H1 (cell line): ENCODE data around the gene SMCHD1. TPM values are rescaled to one million over a fixed set of nuclear protein-coding genes. Genes with fewer than 3 reads are reported as not detected.

ENCODE experiments used
- CTCF ChIA-PET: fragments of 300-600 bp; sonication (Branson Sonifier 250); formaldehyde crosslinking; loops from one replicate; lab custom pipeline; 2021; ENCODE audit not compliant: partially characterized antibody; lab: Charles Lee
- POLR2A ChIA-PET: fragments of 300-600 bp; sonication (Branson Sonifier 250); formaldehyde crosslinking; loops from one replicate; lab custom pipeline; 2021; ENCODE audit warnings: inconsistent platforms; ENCODE audit not compliant: partially characterized antibody; lab: Charles Lee
- DNase-seq, 2 experiments: peaks; one replicate each; pipeline versions ENCODE4 v3.0.0 to v3.0.0-alpha.2; 2010 to 2022; ENCODE audit warnings: low spot score in 2 of 2, low read depth in 1 of 2, mixed read lengths in 1 of 2
- FAIRE-seq: peaks from 2 replicates; lab custom pipeline; 2011; peaks lifted over from hg19 to GRCh38; lab: Jason Lieb, UNC
- H2AFZ ChIP-seq: 2 replicates; pipeline ENCODE4 v1.8.1; 2012; ENCODE audit warnings: low read length, inconsistent platforms
- H2AK5ac ChIP-seq: 2 replicates; pipeline ENCODE4 v1.6.1; 2013; ENCODE audit warnings: low read depth, low read length
- H2BK120ac ChIP-seq: replicated peaks from 2 replicates; pipeline ENCODE3; 2013; ENCODE audit warnings: low read depth, low read length, inconsistent platforms
- H2BK12ac ChIP-seq: 2 replicates; pipeline ENCODE4 v1.6.1; 2013; ENCODE audit warnings: low read depth, low read length
- H2BK15ac ChIP-seq: 2 replicates; pipeline ENCODE4 v1.6.1; 2013; ENCODE audit warnings: low read length
- H2BK20ac ChIP-seq: 2 replicates; pipeline ENCODE4 v1.6.1; 2013; ENCODE audit warnings: low read length
- H2BK5ac ChIP-seq: 2 replicates; pipeline ENCODE4 v1.6.1; 2013; ENCODE audit warnings: low read depth, low read length
- H3K14ac ChIP-seq: 2 replicates; pipeline ENCODE4 v1.6.1; 2013; ENCODE audit warnings: inconsistent platforms; ENCODE audit not compliant: insufficient read length
- H3K18ac ChIP-seq: 2 replicates; pipeline ENCODE4 v1.6.1; 2013; ENCODE audit warnings: low read length; ENCODE audit errors: extremely low read depth
- H3K23ac ChIP-seq: 2 replicates; pipeline ENCODE4 v1.6.1; 2013; ENCODE audit warnings: inconsistent platforms; ENCODE audit not compliant: insufficient read length
- H3K23me2 ChIP-seq: 2 replicates; pipeline ENCODE4 v1.6.1; 2013; ENCODE audit warnings: low read depth, low read length
- H3K27ac ChIP-seq: 2 replicates; pipeline ENCODE4 v1.6.1; 2011; ENCODE audit warnings: low read depth, low read length, inconsistent platforms
- H3K27me3 ChIP-seq, 4 experiments: replicated peaks in 1 of 4; 1 replicate in 1 of 4; 2 replicates in 3 of 4; pipeline versions ENCODE4 v1.6.1 to v1.8.1; 2011 to 2013; ENCODE audit warnings: low read length in 3 of 4, mild to moderate bottlenecking in 3 of 4, inconsistent platforms in 2 of 4, mixed read lengths in 2 of 4, moderate library complexity in 1 of 4; ENCODE audit not compliant: control insufficient read depth in 3 of 4, insufficient read depth in 3 of 4; ENCODE audit errors: extremely low read depth in 1 of 4
- H3K36me3 ChIP-seq, 4 experiments: 2 replicates each; pipeline versions ENCODE4 v1.6.1 to v1.8.1; 2011 to 2013; ENCODE audit warnings: mild to moderate bottlenecking in 4 of 4, low read length in 3 of 4, moderate library complexity in 2 of 4, control low read depth in 1 of 4, inconsistent platforms in 1 of 4; ENCODE audit not compliant: insufficient read depth in 4 of 4, control insufficient read depth in 2 of 4
- H3K4ac ChIP-seq: replicated peaks from 2 replicates; pipeline ENCODE3; 2013; ENCODE audit warnings: low read length, low read depth, mixed read lengths, inconsistent platforms; ENCODE audit not compliant: insufficient read length
- H3K4me1 ChIP-seq, 4 experiments: replicated peaks in 1 of 4; 1 replicate in 1 of 4; 2 replicates in 3 of 4; pipeline versions ENCODE4 v1.6.1 to v1.8.1; 2011 to 2013; ENCODE audit warnings: low read length in 3 of 4, inconsistent platforms in 2 of 4, mixed read lengths in 1 of 4; ENCODE audit not compliant: insufficient read depth in 4 of 4, control insufficient read depth in 3 of 4
- H3K4me2 ChIP-seq, 2 experiments: 2 replicates each; pipeline versions ENCODE4 v1.6.1 to v1.8.1; 2011 to 2013; ENCODE audit warnings: low read depth in 2 of 2, low read length in 2 of 2, control low read depth in 1 of 2, inconsistent platforms in 1 of 2, mild to moderate bottlenecking in 1 of 2; ENCODE audit not compliant: insufficient read depth in 1 of 2
- H3K4me3 ChIP-seq, 4 experiments: fragments of 200-600, 300-600 bp in 1 of 4; sonication (generic), shearing (Covaris generic), sonication (Bioruptor Twin) in 1 of 4; 2 replicates each; pipeline versions ENCODE4 v1.5.1 to v1.8.1; 2011 to 2016; ENCODE audit warnings: low read length in 4 of 4, low read depth in 3 of 4, control low read depth in 2 of 4, inconsistent platforms in 2 of 4, mild to moderate bottlenecking in 2 of 4, mixed read lengths in 1 of 4, moderate library complexity in 1 of 4; ENCODE audit not compliant: insufficient read depth in 2 of 4; ENCODE audit errors: extremely low read depth in 1 of 4
- H3K56ac ChIP-seq: replicated peaks from 2 replicates; pipeline ENCODE3; 2013; ENCODE audit warnings: low read depth, mild to moderate bottlenecking, mixed read lengths, low read length, inconsistent platforms; ENCODE audit not compliant: insufficient read length
- H3K79me1 ChIP-seq: 2 replicates; pipeline ENCODE4 v1.6.1; 2013; ENCODE audit warnings: low read depth, low read length, control low read depth
- H3K79me2 ChIP-seq, 2 experiments: 2 replicates each; pipeline versions ENCODE4 v1.6.1 to v1.8.1; 2012 to 2013; ENCODE audit warnings: low read length in 2 of 2, mild to moderate bottlenecking in 2 of 2, inconsistent platforms in 1 of 2; ENCODE audit not compliant: insufficient read depth in 2 of 2, control insufficient read depth in 1 of 2
- H3K9ac ChIP-seq, 4 experiments: replicated peaks in 1 of 4; 1 replicate in 1 of 4; 2 replicates in 3 of 4; pipeline versions ENCODE4 v1.6.1 to v1.8.1; 2011 to 2013; ENCODE audit warnings: low read depth in 3 of 4, low read length in 3 of 4, control low read depth in 2 of 4, mild to moderate bottlenecking in 2 of 4, moderate library complexity in 2 of 4, inconsistent platforms in 1 of 4; ENCODE audit errors: extremely low read depth in 1 of 4
- H3K9me3 ChIP-seq, 2 experiments: 2 replicates each; pipeline versions ENCODE4 v1.6.1 to v1.8.1; 2012 to 2013; ENCODE audit warnings: mild to moderate bottlenecking in 2 of 2, moderate library complexity in 2 of 2, control low read depth in 1 of 2, inconsistent platforms in 1 of 2, low read depth in 1 of 2, low read length in 1 of 2, mixed read lengths in 1 of 2; ENCODE audit not compliant: insufficient read depth in 2 of 2
- H4K20me1 ChIP-seq, 2 experiments: replicated peaks in 1 of 2; 2 replicates each; pipeline versions ENCODE3 to v1.8.1; 2011 to 2013; ENCODE audit warnings: inconsistent platforms in 2 of 2, low read length in 2 of 2, mild to moderate bottlenecking in 1 of 2; ENCODE audit not compliant: insufficient read depth in 2 of 2, control insufficient read depth in 1 of 2
- H4K5ac ChIP-seq: 2 replicates; pipeline ENCODE4 v1.6.1; 2013; ENCODE audit warnings: low read length, low read depth, mixed read lengths, inconsistent platforms; ENCODE audit not compliant: insufficient read length
- H4K8ac ChIP-seq: 2 replicates; pipeline ENCODE4 v1.8.0; 2013; ENCODE audit warnings: mild to moderate bottlenecking, moderate library complexity, low read length, inconsistent platforms; ENCODE audit not compliant: insufficient read depth; ENCODE audit errors: extremely low read depth
- H4K91ac ChIP-seq: replicated peaks from 2 replicates; pipeline ENCODE3; 2013; ENCODE audit warnings: low read length, mixed read lengths, inconsistent platforms; ENCODE audit not compliant: insufficient read length
- HDAC6 ChIP-seq: IDR thresholded peaks from one replicate; pipeline ENCODE4 v1.7.1; 2012; ENCODE audit warnings: low read depth, mild to moderate bottlenecking, inconsistent platforms, low read length, moderate library complexity
- MAFK ChIP-seq: IDR thresholded peaks from 2 replicates; pipeline ENCODE4 v1.6.1; 2012; ENCODE audit warnings: low read depth, mild to moderate bottlenecking, improper control_type of control experiment, low read length
- NANOG ChIP-seq: IDR thresholded peaks from 2 replicates; pipeline ENCODE4 v1.6.1; 2011; ENCODE audit warnings: low read length, low read depth, mild to moderate bottlenecking, inconsistent platforms; ENCODE audit not compliant: insufficient read depth, poor library complexity, severe bottlenecking
- NRF1 ChIP-seq: IDR thresholded peaks from 2 replicates; pipeline ENCODE4 v1.6.1; 2011; ENCODE audit warnings: mild to moderate bottlenecking, low read depth, low read length, improper control_type of control experiment
- SIX5 ChIP-seq: IDR thresholded peaks from 2 replicates; pipeline ENCODE4 v1.6.1; 2011; ENCODE audit warnings: mild to moderate bottlenecking, low read depth, low read length
- WGBS, 2 experiments: shearing (Covaris generic) in 1 of 2; methylation state at CpG; one replicate each; pipeline versions ENCODE4 v1.1.6 to v1.1.7; 2013 to 2015; ENCODE audit warnings: low lambda C conversion rate in 2 of 2, mixed read lengths in 2 of 2, inconsistent platforms in 1 of 2, low coverage in 1 of 2, missing lambda C conversion rate in 1 of 2; ENCODE audit not compliant: insufficient replicate concordance in 2 of 2, insufficient coverage in 1 of 2, insufficient read length in 1 of 2; ENCODE audit errors: extremely low coverage in 1 of 2, missing lambda C conversion rate in 1 of 2; 5-methylcytosine and 5-hydroxymethylcytosine counted together
- polyA plus RNA-seq, 7 experiments: library from polyadenylated mRNA; depleted of rRNA in 3 of 7; stranded (reverse) in 5 of 7; unstranded in 2 of 7; fragments of >200 nt in 5 of 7; fragments of 200-250 nt in 2 of 7; gene quantifications; 1 replicate in 5 of 7; 2 replicates in 1 of 7; 4 replicates in 1 of 7; pipeline versions ENCODE4 v1.2.1 to v1.2.3, GENCODE V29; 2011 to 2013; ENCODE audit warnings: missing spikeins in 2 of 7, mixed read lengths in 2 of 7
- total RNA-seq: library from RNA; stranded (reverse); fragmentation: NEBNext Ultra II Directional; extraction: Animal tissue kit (Norgen Biotek cat#: 25700); gene quantifications from 2 replicates; pipeline ENCODE4 v1.2.1, GENCODE V29; 2021
- TF ChIP-seq, protein P1 (sequence below): IDR thresholded peaks from 2 replicates; pipeline ENCODE4 v1.6.1; 2012; ENCODE audit warnings: inconsistent platforms

Gene SMCHD1
- total and polyA plus RNA-seq, 2 of the 8 experiments (the other 6 are each of a cell fraction or from before 2014, with no cell fraction given) = 9.3 to 32.0 TPM

DNA sequence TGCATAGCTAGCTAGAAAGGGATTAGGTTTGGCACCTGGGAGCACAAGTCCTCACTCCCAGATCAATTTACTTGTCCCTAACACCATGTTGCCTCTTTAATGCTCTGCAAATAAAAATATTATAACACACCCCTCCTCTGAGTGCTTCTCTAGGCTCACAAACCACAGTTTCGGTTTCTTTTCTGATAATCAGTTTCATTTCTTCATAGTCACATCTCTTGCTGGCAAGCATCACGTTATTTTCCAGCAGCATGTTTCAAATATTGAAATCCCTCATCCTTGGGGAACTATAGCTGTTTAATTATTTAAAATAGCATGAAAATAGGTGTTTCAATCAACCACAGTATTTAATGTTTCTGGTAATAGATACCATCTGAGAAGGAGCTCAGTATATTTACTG is 13.9 kb upstream of the SMCHD1 start:
- Histone ChIP-seq H3K18ac (no peak overlapping the region), H2AFZ (no peak overlapping the region), H4K5ac (no peak overlapping the region), H2BK5ac (no peak overlapping the region), H3K79me1 (no peaks in the 10 kb centered on the region), H4K20me1 (no peaks in the 10 kb centered on the region), H4K91ac (no peak overlapping the region), H3K27me3 (no peaks in the 10 kb centered on the region), H3K9me3 (no peaks in the 10 kb centered on the region), H2BK120ac (no peak overlapping the region), H2BK15ac (no peak overlapping the region), H3K23ac (no peak overlapping the region), H3K79me2 (no peaks in the 10 kb centered on the region), H3K23me2 (no peaks in the 10 kb centered on the region), H3K14ac (no peak overlapping the region), H3K4me1 (no peaks in the 10 kb centered on the region), H3K4me3 (no peak overlapping the region), H4K8ac (no peak overlapping the region), H3K36me3 (no peaks in the 10 kb centered on the region), H3K4ac (no peak overlapping the region), H3K4me2 (no peak overlapping the region), H3K56ac (no peak overlapping the region), H2BK20ac (no peak overlapping the region), H3K9ac (no peak overlapping the region), H2AK5ac (no peak overlapping the region), H3K27ac (no peak overlapping the region), H2BK12ac (no peak overlapping the region)
- DNase-seq (no peak), FAIRE-seq (no peak)
- CTCF ChIA-PET = interaction anchor here (0.6 kb wide), 1 partner anchor 1746 kb away, joined by 3 read pairs; no protein-coding TSS in a partner anchor
- POLR2A ChIA-PET = interaction anchor here (0.8 kb wide), 1 partner anchor 14 kb away, joined by 3 read pairs; the partner anchor contains the start of gene SMCHD1
- WGBS, 2 experiments = 63% methylated on average over 2 of the region's 2 CpGs; no CpG with 5 or more reads in 1 of the 2 experiments
- no peak for TF ChIP-seq NANOG
- no peak for TF ChIP-seq SIX5
- TF ChIP-seq, protein P1, sequence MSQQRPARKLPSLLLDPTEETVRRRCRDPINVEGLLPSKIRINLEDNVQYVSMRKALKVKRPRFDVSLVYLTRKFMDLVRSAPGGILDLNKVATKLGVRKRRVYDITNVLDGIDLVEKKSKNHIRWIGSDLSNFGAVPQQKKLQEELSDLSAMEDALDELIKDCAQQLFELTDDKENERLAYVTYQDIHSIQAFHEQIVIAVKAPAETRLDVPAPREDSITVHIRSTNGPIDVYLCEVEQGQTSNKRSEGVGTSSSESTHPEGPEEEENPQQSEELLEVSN = no peak
- TF ChIP-seq MAFK = no peak
- no peak for TF ChIP-seq NRF1
- TF ChIP-seq HDAC6 = no peak
